Peyer's patch (tissue), 4 donors: Measurements from ENCODE around the gene ZNF407.

ENCODE experiments used
- POLR2A ChIP-seq, 2 donors: fragments of 450-650 bp; IDR thresholded peaks; one replicate each; pipeline ENCODE4 v1.5.1; 2017; ENCODE audit warnings: antibody characterized with exemption in 2 of 2, mild to moderate bottlenecking in 2 of 2, moderate library complexity in 2 of 2
- TF ChIP-seq, protein P1 (sequence below), 6 experiments: fragments of 450-650 bp in 4 of 6; fragments of 200-600 bp in 2 of 6; sonication (generic) in 1 of 6; IDR thresholded peaks; one replicate each; pipeline ENCODE4 v1.5.1; 2017 to 2019; ENCODE audit warnings: antibody characterized with exemption in 6 of 6, mild to moderate bottlenecking in 3 of 6, moderate library complexity in 1 of 6

DNA sequence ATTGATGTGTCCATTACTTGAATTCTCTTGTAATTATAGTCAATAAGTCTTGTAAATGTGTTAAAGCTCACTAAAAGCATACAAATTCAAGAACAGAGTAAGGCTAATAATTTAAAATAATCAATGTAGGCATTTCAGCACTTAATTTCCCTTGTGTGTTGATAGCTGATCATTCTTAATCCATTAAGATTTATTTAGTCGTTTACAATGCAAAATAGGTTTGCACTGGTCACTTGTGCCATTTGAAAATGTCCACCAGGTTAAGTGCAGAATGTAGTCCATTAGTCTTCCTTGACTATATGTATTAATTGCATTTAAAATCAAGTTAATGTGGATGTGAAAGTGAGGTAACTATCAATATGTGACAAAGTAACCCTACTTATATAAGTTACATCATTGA is 39.4 kb downstream of the ZNF407 start:
- TF ChIP-seq, protein P1, sequence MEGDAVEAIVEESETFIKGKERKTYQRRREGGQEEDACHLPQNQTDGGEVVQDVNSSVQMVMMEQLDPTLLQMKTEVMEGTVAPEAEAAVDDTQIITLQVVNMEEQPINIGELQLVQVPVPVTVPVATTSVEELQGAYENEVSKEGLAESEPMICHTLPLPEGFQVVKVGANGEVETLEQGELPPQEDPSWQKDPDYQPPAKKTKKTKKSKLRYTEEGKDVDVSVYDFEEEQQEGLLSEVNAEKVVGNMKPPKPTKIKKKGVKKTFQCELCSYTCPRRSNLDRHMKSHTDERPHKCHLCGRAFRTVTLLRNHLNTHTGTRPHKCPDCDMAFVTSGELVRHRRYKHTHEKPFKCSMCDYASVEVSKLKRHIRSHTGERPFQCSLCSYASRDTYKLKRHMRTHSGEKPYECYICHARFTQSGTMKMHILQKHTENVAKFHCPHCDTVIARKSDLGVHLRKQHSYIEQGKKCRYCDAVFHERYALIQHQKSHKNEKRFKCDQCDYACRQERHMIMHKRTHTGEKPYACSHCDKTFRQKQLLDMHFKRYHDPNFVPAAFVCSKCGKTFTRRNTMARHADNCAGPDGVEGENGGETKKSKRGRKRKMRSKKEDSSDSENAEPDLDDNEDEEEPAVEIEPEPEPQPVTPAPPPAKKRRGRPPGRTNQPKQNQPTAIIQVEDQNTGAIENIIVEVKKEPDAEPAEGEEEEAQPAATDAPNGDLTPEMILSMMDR (IDR thresholded peaks at IDR 0.05) = no peak
- TF ChIP-seq POLR2A (IDR thresholded peaks at IDR 0.05) = no peak
